ENCODE measurements around the gene KCNJ6.

DNA sequence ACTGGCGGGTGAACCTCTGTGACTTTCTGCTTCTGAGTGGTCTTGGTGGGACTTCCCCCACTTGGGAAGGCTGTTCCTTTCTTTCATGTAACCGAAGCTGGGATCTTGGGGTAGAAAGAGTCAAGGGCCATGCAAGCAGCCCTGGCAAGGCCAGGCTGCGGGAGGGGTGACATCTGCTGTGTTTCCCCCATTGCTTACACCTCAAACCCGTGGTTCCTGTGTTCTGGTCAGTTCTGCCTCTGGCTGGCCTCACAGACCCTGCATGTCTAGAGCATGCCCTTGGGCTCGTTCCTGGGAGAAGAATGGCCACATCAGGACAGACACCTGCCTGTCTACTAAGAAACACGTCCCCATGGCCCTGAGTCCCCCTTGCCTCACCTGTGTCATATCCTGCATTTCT, 341.9 kb downstream of the KCNJ6 start:
- TF ChIP-seq, protein P1, sequence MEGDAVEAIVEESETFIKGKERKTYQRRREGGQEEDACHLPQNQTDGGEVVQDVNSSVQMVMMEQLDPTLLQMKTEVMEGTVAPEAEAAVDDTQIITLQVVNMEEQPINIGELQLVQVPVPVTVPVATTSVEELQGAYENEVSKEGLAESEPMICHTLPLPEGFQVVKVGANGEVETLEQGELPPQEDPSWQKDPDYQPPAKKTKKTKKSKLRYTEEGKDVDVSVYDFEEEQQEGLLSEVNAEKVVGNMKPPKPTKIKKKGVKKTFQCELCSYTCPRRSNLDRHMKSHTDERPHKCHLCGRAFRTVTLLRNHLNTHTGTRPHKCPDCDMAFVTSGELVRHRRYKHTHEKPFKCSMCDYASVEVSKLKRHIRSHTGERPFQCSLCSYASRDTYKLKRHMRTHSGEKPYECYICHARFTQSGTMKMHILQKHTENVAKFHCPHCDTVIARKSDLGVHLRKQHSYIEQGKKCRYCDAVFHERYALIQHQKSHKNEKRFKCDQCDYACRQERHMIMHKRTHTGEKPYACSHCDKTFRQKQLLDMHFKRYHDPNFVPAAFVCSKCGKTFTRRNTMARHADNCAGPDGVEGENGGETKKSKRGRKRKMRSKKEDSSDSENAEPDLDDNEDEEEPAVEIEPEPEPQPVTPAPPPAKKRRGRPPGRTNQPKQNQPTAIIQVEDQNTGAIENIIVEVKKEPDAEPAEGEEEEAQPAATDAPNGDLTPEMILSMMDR (IDR thresholded peaks at IDR 0.05), result no peak
- TF ChIP-seq POLR2A (IDR thresholded peaks at IDR 0.05), result no peak

Measured in testis (tissue), 2 donors.